HG03457 (cell line): ENCODE data around the gene OR4A16.

ENCODE experiments used
- ATAC-seq: cut with Tn5 transposase; IDR thresholded peaks from one replicate; pipeline ENCODE4 v1.9.1; 2021; ENCODE audit warnings: moderate number of reproducible peaks; ENCODE audit not compliant: unreplicated experiment

Gene OR4A16

GRCh38 chr11:55342901-55343300, at the start of gene OR4A16:
TSS of gene OR4A16 (plus strand) at chr11:55343201. CDS start at chr11:55343201, 0 bp downstream.
- ATAC-seq, result no peak

GRCh38 chr11:55324500-55324899, 18.5 kb upstream of the OR4A16 start:
- no peak for ATAC-seq

DNA sequence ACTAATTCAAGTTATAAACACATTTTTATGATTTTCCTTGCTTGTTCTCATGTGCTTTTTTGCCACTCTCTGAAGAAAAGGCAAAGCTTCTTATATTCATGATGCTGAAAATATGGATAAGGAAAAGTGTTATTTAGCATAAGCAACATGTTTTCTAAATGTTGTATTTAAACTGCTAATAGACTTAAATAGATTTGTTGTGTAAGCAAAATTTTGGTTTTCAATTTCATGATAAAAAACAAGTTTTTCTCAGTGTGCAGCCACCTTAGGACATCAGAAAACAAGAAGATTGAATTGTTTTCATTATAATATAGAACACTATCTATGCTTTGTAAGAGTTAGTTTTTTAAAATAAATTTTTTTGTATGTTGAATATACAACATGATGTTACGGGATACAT, 2.3 kb downstream of the OR4A16 start:
- no peak for ATAC-seq

DNA sequence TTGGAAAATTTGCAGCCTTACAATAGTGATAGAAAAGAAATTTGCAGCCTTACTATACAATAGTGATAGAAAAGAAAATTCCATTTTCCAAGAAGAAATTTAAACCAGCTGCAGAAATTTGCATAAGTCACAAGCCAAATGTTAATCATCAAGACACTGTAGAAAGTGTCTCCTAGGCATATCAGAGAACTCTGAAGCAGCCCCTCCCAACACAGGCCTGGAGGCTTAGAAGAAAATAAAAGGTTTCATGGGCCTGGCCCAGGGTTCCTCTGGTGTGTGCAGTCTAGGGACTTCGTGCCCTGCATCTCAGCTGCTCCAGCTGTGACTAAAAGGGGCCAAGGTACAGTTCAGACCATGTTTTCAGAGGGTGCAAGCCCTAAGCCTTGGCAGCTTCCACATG, 6.0 kb downstream of the OR4A16 start:
- ATAC-seq, result no peak

GRCh38 chr11:55357560-55358184, 14.7 kb downstream of the OR4A16 start:
- no peak for ATAC-seq

DNA sequence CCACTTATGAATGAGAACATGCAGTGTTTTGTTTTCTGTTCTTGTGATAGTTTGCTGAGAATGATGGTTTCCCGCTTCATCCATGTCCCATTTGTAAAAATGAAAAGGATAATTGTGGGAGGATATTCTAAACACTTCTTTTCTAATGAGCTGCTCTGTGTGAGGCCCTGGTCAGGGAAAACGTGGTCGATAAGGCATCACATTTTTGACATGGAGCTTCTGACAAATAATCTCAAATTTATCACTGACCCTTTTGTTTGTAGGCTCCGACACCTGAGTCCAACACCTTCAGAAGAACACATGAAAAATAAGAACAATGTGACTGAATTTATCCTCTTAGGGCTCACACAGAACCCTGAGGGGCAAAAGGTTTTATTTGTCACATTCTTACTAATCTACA, 24.7 kb downstream of the OR4A16 start, which contains the start of gene OR4A15:
TSS of gene OR4A15 (plus strand) at position 301 of the 400 bp plus-strand sequence. CDS start at position 301, 0 bp downstream.
- ATAC-seq, result no peak
